HepG2 (cell line): Measurements from ENCODE around the gene BAIAP2L1. TPM values are rescaled to one million over a fixed set of nuclear protein-coding genes. Genes with fewer than 3 reads are reported as not detected.

Source experiments
- ATAC-seq: fragments of 200-7000 bp; cut with Tn5 transposase; 3 replicates; pipeline ENCODE4 v1.9.1; 2020; ENCODE audit warnings: mild to moderate bottlenecking, moderate library complexity
- BruUV-seq: library from RNA; stranded (reverse); fragments of 400-500 nt; replicated peaks from 2 replicates; lab custom pipeline; 2021; lab: Mats Ljungman, UMichigan
- CTCF ChIA-PET: fragments of 300-600 bp; formaldehyde crosslinking; extraction: SDS; loops from one replicate; lab custom pipeline; 2021; ENCODE audit warnings: low total read pairs, inconsistent platforms, low intra/inter-chr PET ratio; lab: Yijun Ruan, JAX
- POLR2A ChIA-PET: fragments of 350-600 bp; sonication (Branson Sonifier 250); formaldehyde crosslinking; loops from one replicate; lab custom pipeline; 2020; ENCODE audit warnings: antibody characterized with exemption, inconsistent platforms; lab: Yijun Ruan, JAX
- DNase-seq: peaks from one replicate; pipeline ENCODE4 v3.0.0-alpha.2; 2015; ENCODE audit warnings: low spot score
- FAIRE-seq: peaks from 3 replicates; lab custom pipeline; 2011; peaks lifted over from hg19 to GRCh38; lab: Jason Lieb, UNC
- H2AFZ ChIP-seq: one replicate; pipeline ENCODE4 v1.6.1; 2011; ENCODE audit warnings: low read length, inconsistent platforms
- H3K27ac ChIP-seq: fragments of 300-600 bp; 3 replicates; pipeline ENCODE4 v1.8.0; 2011; ENCODE audit warnings: mixed run types, mild to moderate bottlenecking, mixed read lengths, low read length, inconsistent platforms; ENCODE audit not compliant: insufficient read depth; ENCODE audit errors: extremely low read length
- H3K27me3 ChIP-seq, 2 experiments: fragments of 200-600 bp in 1 of 2; 2 replicates in 1 of 2; 3 replicates in 1 of 2; pipeline versions ENCODE4 v1.6.0 to v1.8.0; 2011; ENCODE audit warnings: low read length in 2 of 2, mild to moderate bottlenecking in 2 of 2, moderate library complexity in 2 of 2, inconsistent platforms in 1 of 2; ENCODE audit not compliant: insufficient read depth in 2 of 2, control insufficient read depth in 1 of 2
- H3K36me3 ChIP-seq, 2 experiments: fragments of 200-600 bp in 1 of 2; replicated peaks in 1 of 2; 2 replicates in 1 of 2; 3 replicates in 1 of 2; pipeline versions ENCODE4 v1.5.1 to v1.8.0; 2011; ENCODE audit warnings: low read length in 2 of 2, inconsistent platforms in 1 of 2; ENCODE audit not compliant: insufficient read depth in 2 of 2, control insufficient read depth in 1 of 2
- H3K4me1 ChIP-seq: 2 replicates; pipeline ENCODE4 v1.5.1; 2012; ENCODE audit warnings: low read length, inconsistent platforms; ENCODE audit not compliant: insufficient read depth
- H3K4me2 ChIP-seq: 2 replicates; pipeline ENCODE4 v1.6.0; 2011; ENCODE audit warnings: low read depth, low read length, inconsistent platforms
- H3K4me3 ChIP-seq, 3 experiments: fragments of 200-600 bp in 1 of 3; sonication (generic), shearing (Covaris generic) in 1 of 3; replicated peaks in 1 of 3; 2 replicates each; pipeline ENCODE4 v1.5.1; 2011 to 2016; ENCODE audit warnings: low read length in 3 of 3, inconsistent platforms in 2 of 3, low read depth in 2 of 3, mild to moderate bottlenecking in 2 of 3, control low read depth in 1 of 3, mixed read lengths in 1 of 3; ENCODE audit not compliant: insufficient read depth in 1 of 3
- H3K79me2 ChIP-seq: one replicate; pipeline ENCODE4 v1.6.1; 2011; ENCODE audit warnings: low read length, inconsistent platforms; ENCODE audit not compliant: insufficient read depth
- H3K9ac ChIP-seq: 2 replicates; pipeline ENCODE4 v1.6.0; 2011; ENCODE audit warnings: mild to moderate bottlenecking, low read depth, low read length, inconsistent platforms; ENCODE audit not compliant: insufficient read depth
- H3K9me3 ChIP-seq: 2 replicates; pipeline ENCODE4 v1.5.1; 2012; ENCODE audit warnings: mild to moderate bottlenecking, low read length
- H4K20me1 ChIP-seq: 2 replicates; pipeline ENCODE4 v1.6.0; 2011; ENCODE audit warnings: inconsistent platforms, mild to moderate bottlenecking, low read length, moderate library complexity; ENCODE audit not compliant: insufficient read depth
- ARID4A ChIP-seq: sonication (generic); formaldehyde crosslinking; IDR thresholded peaks from 2 replicates; pipeline ENCODE4 v1.5.0; 2020; ENCODE audit warnings: mild to moderate bottlenecking, missing genetic modification reagents, borderline replicate concordance
- BCL3 ChIP-seq: sonication (generic); formaldehyde crosslinking; IDR thresholded peaks from 2 replicates; pipeline ENCODE4 v1.5.1; 2020; ENCODE audit warnings: mild to moderate bottlenecking, missing genetic modification reagents, moderate library complexity
- BCLAF1 ChIP-seq: fragments of 450-650 bp; IDR thresholded peaks from 2 replicates; pipeline ENCODE4 v1.6.1; 2017; ENCODE audit warnings: mild to moderate bottlenecking
- FOXM1 ChIP-seq: sonication (generic); formaldehyde crosslinking; IDR thresholded peaks from 2 replicates; pipeline ENCODE4 v1.5.0; 2020; ENCODE audit warnings: missing genetic modification reagents
- POLR2A ChIP-seq, 2 experiments: IDR thresholded peaks; 2 replicates each; pipeline ENCODE4 v1.6.1; 2011; ENCODE audit warnings: low read depth in 2 of 2, low read length in 2 of 2, mild to moderate bottlenecking in 1 of 2, moderate library complexity in 1 of 2; ENCODE audit not compliant: insufficient read depth in 1 of 2
- RBM22 ChIP-seq: fragments of 200-400 bp; formaldehyde crosslinking; optimal IDR thresholded peaks from 2 replicates; pipeline ENCODE3; 2017; ENCODE audit warnings: mild to moderate bottlenecking, low read length, moderate library complexity
- SMC3 ChIP-seq: IDR thresholded peaks from 2 replicates; pipeline ENCODE4 v1.6.1; 2011; ENCODE audit warnings: low read length, improper control_type of control experiment
- ZMYM4 ChIP-seq: sonication (generic); formaldehyde crosslinking; IDR thresholded peaks from 2 replicates; pipeline ENCODE4 v1.8.1; 2023; ENCODE audit warnings: mild to moderate bottlenecking, missing genetic modification reagents
- ZNF232 ChIP-seq: sonication (generic); formaldehyde crosslinking; IDR thresholded peaks from 2 replicates; pipeline ENCODE4 v1.4.0; 2020; ENCODE audit warnings: missing genetic modification reagents, borderline replicate concordance
- ZNF362 ChIP-seq: sonication (generic); formaldehyde crosslinking; IDR thresholded peaks from 2 replicates; pipeline ENCODE4 v1.4.0; 2020; ENCODE audit warnings: missing genetic modification reagents, mild to moderate bottlenecking, borderline replicate concordance
- ZNF710 ChIP-seq: sonication (generic); formaldehyde crosslinking; IDR thresholded peaks from 2 replicates; pipeline ENCODE4 v1.5.0; 2020; ENCODE audit warnings: mild to moderate bottlenecking, missing genetic modification reagents, borderline replicate concordance
- WGBS: methylation state at CpG from one replicate; pipeline ENCODE4 v1.1.6; 2017; ENCODE audit warnings: low lambda C conversion rate; 5-methylcytosine and 5-hydroxymethylcytosine counted together
- in situ Hi-C: cut with HindIII; loops from 2 replicates; pipeline ENCODE4 v1.10.0; 2017; ENCODE audit warnings: low pct_unique_long_range_greater_than_20kb; ENCODE audit not compliant: extremely low pct_ligation_motif_present
- intact Hi-C: fragments of 100-400 bp; cut with micrococcal nuclease; formaldehyde crosslinking; loops from one replicate; pipeline ENCODE4 v1.10.0; 2022; ENCODE audit not compliant: unreplicated experiment
- polyA plus RNA-seq, 8 experiments: library from polyadenylated mRNA; depleted of rRNA in 3 of 8; stranded (reverse) in 7 of 8; unstranded in 1 of 8; fragments of >200 nt; fragmentation: Illumina TruSeq in 4 of 8; extraction: Trizol in 4 of 8; gene quantifications; 2 replicates each; pipeline versions ENCODE4 v1.2.1 to v1.2.3, GENCODE V29; 2011 to 2016; ENCODE audit warnings: low read depth in 4 of 8, missing spikeins in 1 of 8, mixed read lengths in 1 of 8; ENCODE audit not compliant: insufficient read depth in 1 of 8
- total RNA-seq, 5 experiments: library from RNA; depleted of rRNA; stranded (reverse); fragments of >200 nt; fragmentation: Illumina TruSeq; extraction: Trizol; gene quantifications; 2 replicates each; pipeline ENCODE4 v1.2.3, GENCODE V29; 2016; ENCODE audit warnings: low read depth in 1 of 5

Gene BAIAP2L1
- total and polyA plus RNA-seq, 2 of the 13 experiments (the other 11 are each of a cell fraction or from before 2014, with no cell fraction given): 13.0 to 21.5 TPM

- POLR2A ChIA-PET: no interaction called here
- H3K36me3 ChIP-seq: peaks cover 6 to 21% of the 10 kb centered on the region in 2 experiments; a peak in 4 of 5 replicates
- peak; percentile 1 for ATAC-seq
- H3K27ac ChIP-seq: peak overlapping the region; percentile 11
- H3K27me3 ChIP-seq: no peaks in the 10 kb centered on the region
- H2AFZ ChIP-seq: no peak overlapping the region
- intact Hi-C loops (no loop called here), in situ Hi-C loops (no loop called here)
- CTCF ChIA-PET: no interaction called here
- H3K4me1 ChIP-seq: peaks cover 73% of the 10 kb centered on the region
- no peak overlapping the region for H3K9ac ChIP-seq
- peaks cover 43% of the 10 kb centered on the region; the same call in 1 of the 2 replicates for H4K20me1 ChIP-seq
- no TSS peak for BruUV-seq
- no peak for FAIRE-seq
- whole genome bisulfite sequencing: 90% methylated on average over 11 of the region's 21 CpGs
- no peak overlapping the region for H3K4me3 ChIP-seq
- peaks cover 49% of the 10 kb centered on the region for H3K79me2 ChIP-seq
- DNase-seq: no peak
- H3K9me3 ChIP-seq: no peaks in the 10 kb centered on the region
- no peak overlapping the region for H3K4me2 ChIP-seq
- TF ChIP-seq ZMYM4 (CRISPR knock-in tag): no peak
- TF ChIP-seq RBM22: peak; percentile 71
- TF ChIP-seq FOXM1 (CRISPR knock-in tag): no peak
- TF ChIP-seq POLR2A (IDR thresholded peaks at IDR 0.05; ENCODE audit: insufficient read depth in 1 of 2, low read depth in 2 of 2, low read length in 2 of 2): 0 out of 4 replicates have a peak, but pooled peaks of 1 of the 2 experiments have one; percentile 24
- peak; percentile 10; the same call in 1 of the 2 replicates for TF ChIP-seq ARID4A (CRISPR knock-in tag)
- TF ChIP-seq BCLAF1: no peak
- TF ChIP-seq BCL3 (CRISPR knock-in tag): no peak
- no peak for TF ChIP-seq SMC3
- no peak for TF ChIP-seq ZNF362 (CRISPR knock-in tag)
- no peak for TF ChIP-seq ZNF232
- TF ChIP-seq ZNF710 (CRISPR knock-in tag): no peak
Measured at GRCh38 chr7:98286701-98287485, 114.0 kb downstream of the BAIAP2L1 start.
